T-helper 2 cell treated with Interferon-gamma antibody and Interleukin-4, amounts not matched to agents 5 μg/mL and 100 μg/mL, for 36 hours (primary cell): ENCODE data around the gene PBX3.

ENCODE experiments used
- DNase-seq: peaks from one replicate; pipeline ENCODE4 v3.0.0; 2021; ENCODE audit warnings: low spot score
- H3K27ac Mint-ChIP-seq: one replicate; pipeline ENCODE4 v1.8.0; 2021; ENCODE audit warnings: mild to moderate bottlenecking, mixed read lengths
- H3K27me3 Mint-ChIP-seq: one replicate; pipeline ENCODE4 v1.8.0; 2021; ENCODE audit warnings: low read depth, mixed read lengths
- H3K36me3 Mint-ChIP-seq: one replicate; pipeline ENCODE4 v1.8.0; 2021; ENCODE audit warnings: low read depth, mixed read lengths
- H3K4me1 Mint-ChIP-seq: one replicate; pipeline ENCODE4 v1.8.0; 2021; ENCODE audit warnings: low read depth, mixed read lengths
- H3K4me3 Mint-ChIP-seq: one replicate; pipeline ENCODE4 v1.8.0; 2022; ENCODE audit warnings: mild to moderate bottlenecking, moderate library complexity, mixed read lengths
- H3K9me3 Mint-ChIP-seq: one replicate; pipeline ENCODE4 v1.8.0; 2021; ENCODE audit warnings: mixed read lengths

Gene PBX3

GRCh38 chr9:125854553-125855275 lies 107.5 kb downstream of the PBX3 start:
- no peaks in the 10 kb centered on the region for H3K9me3 Mint-ChIP-seq
- DNase-seq: peak; percentile 4
- no peaks in the 10 kb centered on the region for H3K27me3 Mint-ChIP-seq
- no peak overlapping the region for H3K4me3 Mint-ChIP-seq
- H3K27ac Mint-ChIP-seq: no peak overlapping the region
- H3K36me3 Mint-ChIP-seq: no peaks in the 10 kb centered on the region
- H3K4me1 Mint-ChIP-seq: peaks cover 7% of the 10 kb centered on the region

DNA sequence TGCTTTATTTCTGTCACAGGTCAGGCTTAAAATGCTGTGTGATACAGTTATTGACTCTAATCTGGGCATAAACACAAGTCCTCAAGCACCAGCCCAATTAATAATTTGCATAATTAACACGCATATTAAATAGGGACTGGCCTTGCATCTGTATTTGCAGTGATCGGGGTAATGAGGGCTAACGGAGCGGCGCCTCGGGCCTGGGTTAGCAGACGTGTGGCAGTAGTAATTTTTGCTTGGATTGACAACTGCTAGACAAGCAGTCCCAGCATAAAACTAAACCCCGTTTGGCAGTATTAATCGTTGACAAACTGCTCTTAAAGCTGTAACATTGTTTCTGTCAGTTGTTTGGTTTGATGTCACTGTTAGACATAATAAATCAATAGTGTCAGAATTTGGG lies 109.2 kb downstream of the PBX3 start:
- Mint-ChIP-seq H3K27me3 (no peaks in the 10 kb centered on the region), H3K4me3 (no peak overlapping the region), H3K36me3 (no peaks in the 10 kb centered on the region), H3K27ac (no peak overlapping the region), H3K9me3 (no peaks in the 10 kb centered on the region), H3K4me1 (peaks cover 7% of the 10 kb centered on the region)
- DNase-seq: no peak

DNA sequence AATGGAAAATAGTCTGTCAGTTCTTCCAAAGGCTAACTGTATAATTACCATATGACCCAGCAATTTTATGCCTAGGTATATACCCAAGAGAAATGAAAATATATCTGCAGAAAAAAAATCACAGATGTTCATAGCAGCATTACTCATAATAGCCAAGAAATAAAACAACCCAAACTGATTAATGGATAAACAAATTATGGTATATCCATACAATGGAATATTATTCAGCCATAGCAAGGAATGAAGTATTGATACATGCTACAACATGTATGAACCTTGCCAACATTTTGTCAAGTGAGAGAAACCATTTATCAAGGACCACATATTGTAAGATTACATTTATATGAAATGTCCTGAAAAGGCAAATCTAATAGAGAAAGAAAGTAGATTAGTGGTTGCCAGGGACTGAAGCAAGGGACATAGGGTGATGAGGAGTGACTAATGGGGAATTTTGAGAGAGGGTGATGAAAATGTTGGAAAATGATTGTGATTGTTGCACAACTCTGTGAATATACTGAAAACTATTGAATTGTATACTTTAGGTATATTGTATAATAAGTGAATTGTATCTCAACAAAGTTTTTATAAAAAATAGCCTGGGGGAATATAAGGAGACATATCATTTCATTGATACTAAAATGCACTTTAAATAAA lies 114.4 kb downstream of the PBX3 start:
- no peaks in the 10 kb centered on the region for H3K4me1 Mint-ChIP-seq
- DNase-seq: no peak

DNA sequence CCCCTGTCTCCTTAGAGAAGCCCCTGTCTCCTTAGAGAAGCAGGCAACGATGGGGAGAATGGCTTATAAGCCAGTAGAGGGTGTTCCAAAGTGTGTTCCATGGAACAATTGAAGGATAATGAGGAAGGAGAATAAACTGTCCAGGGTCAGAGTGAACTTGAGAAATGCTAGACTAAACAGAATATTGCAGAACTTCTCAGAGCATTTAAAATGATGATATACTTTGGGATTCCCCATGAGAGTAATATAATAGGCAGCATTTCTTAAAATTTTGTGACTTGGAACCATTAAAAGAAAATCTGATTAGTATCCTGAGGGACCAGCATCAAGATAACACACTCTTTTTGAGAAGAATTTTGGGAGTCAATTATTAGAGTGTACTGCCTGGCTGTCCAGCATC lies 116.8 kb downstream of the PBX3 start:
- no peak overlapping the region for H3K27ac Mint-ChIP-seq
- no peak for DNase-seq
- H3K9me3 Mint-ChIP-seq: no peaks in the 10 kb centered on the region

More for the DNA sequence above, 114.4 kb downstream of the PBX3 start:
- Mint-ChIP-seq H3K9me3 (no peaks in the 10 kb centered on the region), H3K36me3 (no peaks in the 10 kb centered on the region), H3K27ac (no peak overlapping the region), H3K27me3 (no peaks in the 10 kb centered on the region), H3K4me3 (no peak overlapping the region)

GRCh38 chr9:125867751-125868415 lies 120.7 kb downstream of the PBX3 start:
- Mint-ChIP-seq H3K27me3 (no peaks in the 10 kb centered on the region), H3K4me3 (no peak overlapping the region), H3K9me3 (no peaks in the 10 kb centered on the region), H3K4me1 (no peaks in the 10 kb centered on the region), H3K27ac (no peak overlapping the region), H3K36me3 (no peaks in the 10 kb centered on the region)
- DNase-seq: no peak

More for the DNA sequence above, 116.8 kb downstream of the PBX3 start:
- Mint-ChIP-seq H3K27me3 (no peaks in the 10 kb centered on the region), H3K36me3 (no peaks in the 10 kb centered on the region), H3K4me3 (no peak overlapping the region), H3K4me1 (no peaks in the 10 kb centered on the region)

- Mint-ChIP-seq H3K27ac (no peak overlapping the region), H3K36me3 (no peaks in the 10 kb centered on the region), H3K27me3 (peaks cover 8% of the 10 kb centered on the region), H3K9me3 (no peaks in the 10 kb centered on the region), H3K4me1 (no peaks in the 10 kb centered on the region), H3K4me3 (no peak overlapping the region)
- no peak for DNase-seq
These were observed 131.0 kb downstream of the PBX3 start for GRCh38 chr9:125878164-125878631.

GRCh38 chr9:125881042-125881441 lies 133.9 kb downstream of the PBX3 start:
- no peaks in the 10 kb centered on the region for H3K4me1 Mint-ChIP-seq
- no peaks in the 10 kb centered on the region for H3K9me3 Mint-ChIP-seq
- no peaks in the 10 kb centered on the region for H3K36me3 Mint-ChIP-seq
- H3K27ac Mint-ChIP-seq: no peak overlapping the region
- H3K4me3 Mint-ChIP-seq: no peak overlapping the region
- DNase-seq: no peak
- peaks cover 18% of the 10 kb centered on the region for H3K27me3 Mint-ChIP-seq

GRCh38 chr9:125883565-125884217 lies 136.5 kb downstream of the PBX3 start:
- DNase-seq: no peak
- no peak overlapping the region for H3K27ac Mint-ChIP-seq
- no peaks in the 10 kb centered on the region for H3K36me3 Mint-ChIP-seq
- H3K9me3 Mint-ChIP-seq: no peaks in the 10 kb centered on the region
- peaks cover 34% of the 10 kb centered on the region for H3K27me3 Mint-ChIP-seq
- H3K4me3 Mint-ChIP-seq: no peak overlapping the region
- H3K4me1 Mint-ChIP-seq: no peaks in the 10 kb centered on the region

GRCh38 chr9:125884218-125884595 lies 137.0 kb downstream of the PBX3 start:
- no peak overlapping the region for H3K4me3 Mint-ChIP-seq

DNA sequence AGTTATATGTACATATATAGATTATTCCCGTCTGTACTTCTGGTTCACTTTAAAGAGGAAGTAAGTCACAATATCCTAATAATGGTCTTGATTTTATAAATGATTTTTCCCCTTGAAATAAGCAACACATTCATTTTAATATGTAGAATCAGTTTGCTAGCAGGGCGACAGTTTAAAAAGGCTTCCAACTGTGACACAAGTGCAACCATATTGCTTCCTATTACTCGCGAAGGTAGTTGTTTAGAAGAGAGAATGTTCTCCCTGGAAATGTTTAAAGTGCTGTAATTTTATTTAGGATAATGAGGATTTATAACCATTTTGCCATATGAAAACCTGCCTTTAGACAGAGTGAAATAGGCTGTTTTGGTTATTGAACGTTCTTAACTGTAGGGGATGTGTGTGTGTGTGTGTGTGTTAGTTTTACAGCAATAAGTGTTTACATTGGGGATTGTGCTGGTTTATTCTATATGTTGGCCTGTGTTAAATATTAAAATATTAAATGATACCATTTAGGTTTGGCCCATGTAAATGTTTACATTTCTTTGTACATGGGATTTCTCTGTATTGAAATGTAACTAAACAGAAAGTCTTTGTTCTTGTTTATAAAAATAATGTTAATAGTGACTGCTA lies 138.3 kb downstream of the PBX3 start:
- H3K9me3 Mint-ChIP-seq: no peaks in the 10 kb centered on the region
- H3K4me3 Mint-ChIP-seq: no peak overlapping the region
- no peaks in the 10 kb centered on the region for H3K36me3 Mint-ChIP-seq
- H3K4me1 Mint-ChIP-seq: peaks cover 6% of the 10 kb centered on the region
- no peak overlapping the region for H3K27ac Mint-ChIP-seq
- no peak for DNase-seq
- peaks cover 49% of the 10 kb centered on the region for H3K27me3 Mint-ChIP-seq

More at GRCh38 chr9:125884218-125884595, 137.0 kb downstream of the PBX3 start:
- Mint-ChIP-seq H3K36me3 (no peaks in the 10 kb centered on the region), H3K4me1 (peaks cover 2% of the 10 kb centered on the region), H3K9me3 (no peaks in the 10 kb centered on the region), H3K27me3 (peaks cover 39% of the 10 kb centered on the region), H3K27ac (no peak overlapping the region)
- DNase-seq: no peak

DNA sequence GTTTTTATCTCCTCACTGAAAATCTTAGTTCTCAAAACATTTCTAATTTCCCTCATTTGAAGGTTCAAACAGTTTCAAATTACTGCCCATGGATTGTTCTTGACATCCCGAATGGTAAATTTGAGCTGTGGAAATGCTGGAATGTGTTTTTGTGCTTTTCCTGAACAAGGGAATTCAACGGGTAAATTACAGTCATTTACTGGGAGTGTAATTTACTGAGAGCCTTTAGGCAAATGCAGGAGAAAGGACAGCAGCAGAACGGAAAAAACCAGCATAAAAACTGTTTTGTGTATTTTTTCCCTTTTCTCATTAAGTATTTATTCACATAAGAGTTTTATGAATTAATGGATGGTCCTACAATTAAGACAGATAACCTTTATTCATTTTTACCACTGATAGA lies 139.2 kb downstream of the PBX3 start:
- Mint-ChIP-seq H3K4me3 (no peak overlapping the region), H3K27ac (no peak overlapping the region), H3K9me3 (no peaks in the 10 kb centered on the region), H3K36me3 (no peaks in the 10 kb centered on the region), H3K4me1 (peaks cover 6% of the 10 kb centered on the region), H3K27me3 (peaks cover 57% of the 10 kb centered on the region)
- DNase-seq: no peak

GRCh38 chr9:125887172-125887571 lies 140.0 kb downstream of the PBX3 start:
- no peak overlapping the region for H3K27ac Mint-ChIP-seq
- H3K4me3 Mint-ChIP-seq: no peak overlapping the region
- H3K36me3 Mint-ChIP-seq: no peaks in the 10 kb centered on the region
- H3K27me3 Mint-ChIP-seq: peaks cover 57% of the 10 kb centered on the region
- DNase-seq: no peak
- no peaks in the 10 kb centered on the region for H3K9me3 Mint-ChIP-seq
- H3K4me1 Mint-ChIP-seq: peaks cover 6% of the 10 kb centered on the region

DNA sequence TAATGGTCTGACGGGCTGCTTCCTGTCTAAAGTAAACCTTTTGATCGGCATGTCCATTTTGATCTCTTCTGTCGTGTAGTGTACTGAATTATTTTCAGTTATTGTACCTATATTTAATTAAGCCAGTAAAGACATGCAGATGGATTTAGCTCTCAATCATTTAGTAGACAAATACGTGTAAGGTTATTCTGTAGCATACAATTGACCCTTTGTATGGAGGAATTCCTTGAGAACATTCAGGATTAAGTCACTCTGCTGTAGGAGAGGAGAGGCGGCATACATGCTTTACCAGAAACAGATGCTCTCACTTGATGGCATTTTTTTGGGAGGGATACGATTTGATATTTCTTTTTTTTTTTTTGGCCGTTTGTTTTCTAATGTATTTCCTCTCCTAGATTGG lies 141.0 kb downstream of the PBX3 start:
- no peak overlapping the region for H3K4me3 Mint-ChIP-seq

More for the DNA sequence above, 141.0 kb downstream of the PBX3 start:
- no peak overlapping the region for H3K27ac Mint-ChIP-seq
- H3K36me3 Mint-ChIP-seq: no peaks in the 10 kb centered on the region
- DNase-seq: no peak
- H3K4me1 Mint-ChIP-seq: peaks cover 6% of the 10 kb centered on the region
- H3K9me3 Mint-ChIP-seq: no peaks in the 10 kb centered on the region
- H3K27me3 Mint-ChIP-seq: peaks cover 56% of the 10 kb centered on the region
